ENCODE results near the gene NCKAP5L. TPM values are rescaled to one million over a fixed set of nuclear protein-coding genes. Genes with fewer than 3 reads are reported as not detected.

Gene NCKAP5L
- total and polyA plus RNA-seq, 9 of the 15 experiments (the other 6 are each of a cell fraction or from before 2014, with no cell fraction given) = 0.01 to 14.4 (median 3.7) TPM

DNA sequence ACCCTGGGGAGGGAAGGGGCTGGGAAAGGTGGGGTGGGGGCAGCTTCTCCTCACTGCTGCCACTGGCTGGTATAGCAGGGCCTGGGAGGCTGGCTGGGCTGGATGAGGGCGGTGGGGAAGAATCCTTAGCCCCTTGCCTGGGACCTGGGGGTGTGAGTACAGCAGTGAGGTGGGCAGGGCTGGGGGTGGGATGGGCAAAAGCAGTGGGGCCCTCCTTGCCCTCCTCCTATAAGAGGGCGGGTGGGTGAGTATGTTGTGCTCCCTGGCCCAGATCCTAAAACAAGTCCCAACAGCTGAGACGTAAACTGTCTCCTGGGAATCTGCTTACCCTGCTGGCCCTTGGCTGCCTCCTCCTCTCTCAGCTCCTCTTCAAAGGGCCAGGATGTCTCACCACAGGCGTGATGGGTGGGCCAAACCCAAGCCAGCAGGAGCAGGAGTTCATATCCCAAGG, 2.2 kb downstream of the NCKAP5L start:
- H3K4me3 ChIP-seq = no peak overlapping the region
- no peak for FAIRE-seq
- H3K79me2 ChIP-seq (ENCODE audit: control insufficient read depth, insufficient read depth, low read length) = peaks cover 9% of the 10 kb centered on the region; the same call in 2 of the 3 replicates
- intact Hi-C loops (cut with micrococcal nuclease) = no loop called here
- peak in 1 of 4 experiments; percentile 6 for DNase-seq (ENCODE audit: extremely low read depth in 1 of 4, low spot score in 3 of 4)
- in situ Hi-C loops (cut with MboI) = no loop called here
- H2AFZ ChIP-seq (ENCODE audit: low read depth, low read length) = no peak overlapping the region
- TF ChIP-seq POLR2H (tag; IDR thresholded peaks at IDR 0.05; ENCODE audit: low read depth) (no peak), PRMT5 (CRISPR knock-in tag; IDR thresholded peaks at IDR 0.05) (no peak), SUPT5H (IDR thresholded peaks at IDR 0.05) (no peak), FOXA1 (IDR thresholded peaks at IDR 0.05; ENCODE audit: borderline replicate concordance) (no peak), ZNF197 (CRISPR knock-in tag; IDR thresholded peaks at IDR 0.05; ENCODE audit: low read depth) (no peak), POLR2G (IDR thresholded peaks at IDR 0.05; ENCODE audit: low read depth, low read length) (no peak), RBM25 (IDR thresholded peaks at IDR 0.05; ENCODE audit: low read depth, low read length, severe bottlenecking) (no peak), ZNF778 (CRISPR knock-in tag; IDR thresholded peaks at IDR 0.05) (no peak), CHD4 (IDR thresholded peaks at IDR 0.05; ENCODE audit: insufficient read depth, insufficient replicate concordance, low read depth, low read length, poor library complexity, severe bottlenecking) (no peak)
- TF ChIP-seq, protein P1, sequence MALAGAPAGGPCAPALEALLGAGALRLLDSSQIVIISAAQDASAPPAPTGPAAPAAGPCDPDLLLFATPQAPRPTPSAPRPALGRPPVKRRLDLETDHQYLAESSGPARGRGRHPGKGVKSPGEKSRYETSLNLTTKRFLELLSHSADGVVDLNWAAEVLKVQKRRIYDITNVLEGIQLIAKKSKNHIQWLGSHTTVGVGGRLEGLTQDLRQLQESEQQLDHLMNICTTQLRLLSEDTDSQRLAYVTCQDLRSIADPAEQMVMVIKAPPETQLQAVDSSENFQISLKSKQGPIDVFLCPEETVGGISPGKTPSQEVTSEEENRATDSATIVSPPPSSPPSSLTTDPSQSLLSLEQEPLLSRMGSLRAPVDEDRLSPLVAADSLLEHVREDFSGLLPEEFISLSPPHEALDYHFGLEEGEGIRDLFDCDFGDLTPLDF (CRISPR knock-in tag; IDR thresholded peaks at IDR 0.05) = no peak
- TF ChIP-seq, protein P2, sequence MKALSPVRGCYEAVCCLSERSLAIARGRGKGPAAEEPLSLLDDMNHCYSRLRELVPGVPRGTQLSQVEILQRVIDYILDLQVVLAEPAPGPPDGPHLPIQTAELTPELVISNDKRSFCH (CRISPR knock-in tag; IDR thresholded peaks at IDR 0.05) = no peak
- TF ChIP-seq, protein P2 (tag; IDR thresholded peaks at IDR 0.05) = no peak
- no TSS peak for BruUV-seq (replicated peaks)
- no peak overlapping the region for H3K4me2 ChIP-seq (ENCODE audit: insufficient read depth, low read length)
- H3K36me3 ChIP-seq (ENCODE audit: control insufficient read depth, insufficient read depth, low read length) = peaks cover 3% of the 10 kb centered on the region; the same call in 1 of the 3 replicates
- no peaks in the 10 kb centered on the region for H3K9me1 ChIP-seq (ENCODE audit: control insufficient read depth, insufficient read depth, low read length)
- H3K9ac ChIP-seq (ENCODE audit: insufficient read depth in 1 of 2, low read depth in 2 of 2, low read length in 2 of 2) = peak overlapping the region in 1 of 2 experiments; percentile 4; a peak in 1 of 4 replicates
- H3K27ac ChIP-seq (ENCODE audit: extremely low read depth, low read depth, low read length) = no peak overlapping the region
- WGBS (ENCODE audit: insufficient coverage, low coverage, missing lambda C conversion rate) = 75% methylated on average over 2 of the region's 4 CpGs
- no peak for ATAC-seq
- ChIA-PET CTCF (ENCODE audit: low intra/inter-chr PET ratio) (no interaction called here), POLR2A (interaction anchor here (0.6 to 1.2 kb wide), 6 partner anchors 9 to 205 kb away, joined by 3 to 4 read pairs (median 3); no protein-coding TSS in a partner anchor)
- peaks cover 10% of the 10 kb centered on the region; the same call in 1 of the 2 replicates for H4K20me1 ChIP-seq (replicated peaks; ENCODE audit: control insufficient read depth, insufficient read depth, low read length)
- H3K27me3 ChIP-seq (ENCODE audit: control insufficient read depth in 2 of 2, insufficient read depth in 2 of 2, low read length in 2 of 2) = no peaks in the 10 kb centered on the region
- H3K9me3 ChIP-seq (replicated peaks; ENCODE audit: control insufficient read depth, insufficient read depth, low read depth, low read length) = no peaks in the 10 kb centered on the region
- H3K4me1 ChIP-seq (replicated peaks in 1 of 2; ENCODE audit: control insufficient read depth in 2 of 2, insufficient read depth in 2 of 2, low read length in 2 of 2) = peaks cover 14 to 35% of the 10 kb centered on the region in 2 experiments

Measured in K562 (cell line).